GM18520 (cell line): Measurements from ENCODE around the gene HOXC11.

Source experiments
- ATAC-seq: cut with Tn5 transposase; IDR thresholded peaks from one replicate; pipeline ENCODE4 v1.9.1; 2021; ENCODE audit not compliant: unreplicated experiment

The HOXC11 gene

DNA sequence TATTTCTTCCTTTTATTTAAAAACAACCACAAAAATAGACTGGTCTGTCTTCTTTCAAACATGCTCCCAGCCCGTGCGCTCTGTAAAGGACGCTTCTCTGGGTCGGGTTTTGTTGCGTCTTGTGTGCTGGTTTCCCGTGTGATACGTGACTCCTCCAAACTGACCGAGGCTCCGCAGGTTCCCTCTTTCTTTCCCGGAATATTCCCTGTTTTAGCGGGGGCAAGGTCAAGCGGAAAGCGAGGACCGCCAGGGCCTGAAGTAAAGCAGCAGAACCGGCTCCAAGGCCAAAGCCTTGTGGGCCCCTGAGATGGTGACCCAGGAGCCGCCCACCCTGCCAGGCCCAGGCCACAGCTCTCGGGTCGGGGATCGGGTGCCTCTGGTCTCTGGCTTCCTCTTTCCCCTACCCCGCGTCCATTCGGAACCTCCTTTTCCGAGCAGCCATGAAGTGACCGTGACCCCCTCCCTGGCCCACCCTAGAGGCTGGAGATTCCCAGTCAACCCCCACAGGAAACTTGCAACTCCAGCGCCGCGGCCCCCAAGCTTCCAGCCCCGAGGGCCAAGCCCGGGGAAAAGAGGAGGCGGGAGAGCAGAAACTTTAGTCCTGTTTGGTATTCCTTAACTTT is 11.1 kb downstream of the HOXC11 start:
- no peak for ATAC-seq

DNA sequence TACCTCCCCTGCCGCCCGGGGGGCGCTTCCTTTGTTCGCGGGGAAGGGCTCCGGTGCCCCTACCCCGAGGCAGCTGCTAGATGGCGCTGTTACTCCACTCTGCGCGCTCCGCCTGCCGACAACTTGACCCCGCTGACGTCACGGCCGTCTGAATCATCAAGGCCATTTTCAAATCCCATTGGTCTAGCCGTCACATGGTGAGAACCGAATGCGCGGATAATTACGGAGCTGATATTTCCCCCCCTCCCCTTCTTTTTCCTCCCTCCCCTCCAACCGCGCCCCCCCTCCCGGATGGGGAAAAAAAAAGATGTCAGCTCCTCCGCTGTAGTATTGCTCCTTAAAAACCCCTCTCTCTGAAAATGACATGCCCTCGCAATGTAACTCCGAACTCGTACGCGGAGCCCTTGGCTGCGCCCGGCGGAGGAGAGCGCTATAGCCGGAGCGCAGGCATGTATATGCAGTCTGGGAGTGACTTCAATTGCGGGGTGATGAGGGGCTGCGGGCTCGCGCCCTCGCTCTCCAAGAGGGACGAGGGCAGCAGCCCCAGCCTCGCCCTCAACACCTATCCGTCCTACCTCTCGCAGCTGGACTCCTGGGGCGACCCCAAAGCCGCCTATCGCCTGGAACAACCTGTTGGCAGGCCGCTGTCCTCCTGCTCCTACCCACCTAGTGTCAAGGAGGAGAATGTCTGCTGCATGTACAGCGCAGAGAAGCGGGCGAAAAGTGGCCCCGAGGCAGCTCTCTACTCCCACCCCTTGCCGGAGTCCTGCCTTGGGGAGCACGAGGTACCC is 12.2 kb downstream of the HOXC11 start, which contains the start of gene HOXC10:
Gene HOXC10 (plus strand): TSS at position 246 of the 791 bp plus-strand sequence. CDS start 114 bp downstream, at position 360.
- peak; percentile 70 for ATAC-seq

DNA sequence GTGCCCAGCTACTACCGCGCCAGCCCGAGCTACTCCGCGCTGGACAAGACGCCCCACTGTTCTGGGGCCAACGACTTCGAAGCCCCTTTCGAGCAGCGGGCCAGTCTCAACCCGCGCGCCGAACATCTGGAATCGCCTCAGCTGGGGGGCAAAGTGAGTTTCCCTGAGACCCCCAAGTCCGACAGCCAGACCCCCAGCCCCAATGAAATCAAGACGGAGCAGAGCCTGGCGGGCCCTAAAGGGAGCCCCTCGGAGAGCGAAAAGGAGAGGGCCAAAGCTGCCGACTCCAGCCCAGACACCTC is 12.7 kb downstream of the HOXC11 start:
- ATAC-seq = no peak

DNA sequence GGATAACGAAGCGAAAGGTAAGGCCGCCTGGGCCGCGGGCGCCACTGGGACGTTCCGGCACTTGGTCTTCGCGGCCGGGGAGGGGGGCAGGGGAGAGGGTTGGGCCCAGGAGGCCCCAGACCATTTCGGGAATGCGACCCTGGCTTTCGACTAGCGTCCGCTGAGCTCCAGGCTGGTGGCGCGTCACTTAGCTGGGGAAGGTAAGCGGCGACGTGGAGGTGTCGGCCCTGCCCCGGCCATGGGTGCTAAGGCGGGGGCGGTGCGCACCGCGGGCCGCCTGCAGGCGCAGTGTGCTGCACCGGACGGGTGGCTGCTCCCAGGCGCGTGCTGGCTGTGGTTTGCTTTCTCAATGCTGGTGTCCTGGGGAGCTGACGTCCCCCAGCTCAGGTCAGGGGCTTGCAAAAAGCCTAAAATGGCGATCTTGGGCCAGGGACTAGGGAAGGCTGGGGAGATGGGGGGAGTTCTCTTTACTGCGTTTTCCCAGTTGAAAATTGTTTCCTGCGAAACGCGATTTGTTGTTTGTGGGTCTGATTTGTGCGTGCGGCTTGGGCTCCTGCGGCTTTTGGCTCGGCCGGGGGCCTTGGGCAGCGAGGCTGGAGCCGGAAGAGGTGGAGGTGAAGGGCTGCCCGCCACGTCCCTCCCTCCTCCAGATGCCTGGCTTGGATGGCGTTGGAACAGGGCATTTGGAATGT is 13.2 kb downstream of the HOXC11 start:
- no peak for ATAC-seq

DNA sequence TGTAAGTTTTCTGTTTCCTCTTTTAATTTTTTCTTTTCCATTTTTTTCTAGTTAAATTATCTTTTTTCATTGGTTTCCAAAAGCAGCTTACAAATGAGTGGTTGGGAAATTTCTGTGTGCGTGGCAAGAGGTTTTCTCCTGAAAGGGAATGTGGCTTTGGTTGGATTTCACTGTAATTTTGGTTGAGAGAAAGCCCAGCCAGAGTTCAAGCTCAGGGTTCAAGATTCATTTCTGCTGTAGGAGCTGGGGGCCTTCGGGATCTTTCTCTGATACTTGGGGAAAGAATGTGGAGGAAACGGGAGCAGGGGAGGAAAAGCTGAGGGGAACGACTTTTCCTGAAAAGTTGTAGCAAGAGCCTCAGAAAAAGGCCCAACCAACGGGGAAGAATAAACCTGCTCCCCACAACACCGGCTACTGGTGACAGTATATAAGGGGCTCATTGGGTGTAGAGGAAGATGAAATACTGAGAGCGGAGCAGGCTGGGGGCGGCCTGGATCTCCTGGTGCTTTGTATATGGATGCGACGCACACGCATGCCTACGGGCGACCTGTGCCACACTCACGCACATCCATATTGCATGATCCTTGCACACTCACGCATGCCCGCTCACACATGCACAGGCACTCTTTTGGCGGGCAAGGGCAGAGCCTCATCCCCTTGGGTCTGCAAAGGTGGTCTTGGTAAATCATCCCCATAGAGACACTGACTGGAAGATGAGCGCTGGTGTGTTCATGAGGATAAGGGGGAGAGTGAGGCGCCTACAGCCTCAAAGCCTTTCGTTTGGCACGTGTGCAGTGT is 14.0 kb downstream of the HOXC11 start:
- no peak for ATAC-seq

DNA sequence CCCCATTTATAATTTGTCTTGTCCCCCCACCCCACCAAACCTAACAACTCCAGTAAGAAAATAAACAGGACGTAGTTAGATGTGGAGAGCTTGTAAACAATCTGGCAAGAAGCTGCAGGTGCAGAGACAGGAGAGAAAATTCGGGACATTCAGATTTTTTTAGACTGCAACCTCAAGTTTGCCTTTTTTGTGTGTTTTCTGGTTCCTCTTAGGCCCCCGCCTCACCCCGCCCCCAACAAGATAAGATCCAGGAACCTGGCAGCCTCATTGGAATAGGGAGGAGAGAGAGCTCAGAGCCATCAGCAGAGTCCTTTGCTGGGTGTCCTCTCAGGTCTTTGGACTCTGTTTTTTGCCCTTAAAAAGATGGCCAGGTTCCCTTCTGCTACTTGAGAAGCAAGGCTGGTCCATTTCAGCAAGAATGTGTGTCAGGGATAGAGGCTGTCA is 14.9 kb downstream of the HOXC11 start:
- no peak for ATAC-seq

DNA sequence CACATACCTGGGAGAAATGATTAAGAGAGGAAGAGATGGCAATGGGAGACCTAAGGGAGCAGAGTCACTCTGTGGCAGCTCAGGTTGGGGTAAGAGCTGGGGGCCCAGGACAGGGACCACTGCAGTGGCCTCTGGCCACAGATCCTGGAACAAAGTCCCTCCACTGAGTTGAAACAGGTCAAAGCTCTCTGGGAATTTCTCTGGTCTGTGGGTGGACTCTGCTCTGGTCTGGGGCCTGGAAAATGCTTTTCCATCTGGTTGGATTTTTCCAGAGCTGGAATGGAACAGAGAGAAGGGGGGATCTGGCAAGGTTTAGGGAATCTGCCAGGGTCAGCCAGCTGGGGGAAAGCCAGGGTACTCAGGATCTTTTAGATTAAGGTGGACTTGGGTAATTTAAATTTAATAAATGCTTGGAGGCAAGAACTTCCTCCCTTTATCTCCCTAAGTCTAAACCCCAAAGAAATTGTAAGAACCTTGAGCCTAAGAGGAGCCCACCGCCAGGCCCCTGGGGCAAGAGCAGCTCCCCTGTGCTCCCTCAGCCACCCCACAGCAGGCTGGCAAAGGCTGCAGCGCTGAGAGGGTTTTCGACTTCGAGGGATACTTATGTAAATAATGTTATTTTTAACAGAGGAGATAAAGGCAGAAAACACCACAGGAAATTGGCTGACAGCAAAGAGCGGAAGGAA is 15.8 kb downstream of the HOXC11 start:
- no peak for ATAC-seq

DNA sequence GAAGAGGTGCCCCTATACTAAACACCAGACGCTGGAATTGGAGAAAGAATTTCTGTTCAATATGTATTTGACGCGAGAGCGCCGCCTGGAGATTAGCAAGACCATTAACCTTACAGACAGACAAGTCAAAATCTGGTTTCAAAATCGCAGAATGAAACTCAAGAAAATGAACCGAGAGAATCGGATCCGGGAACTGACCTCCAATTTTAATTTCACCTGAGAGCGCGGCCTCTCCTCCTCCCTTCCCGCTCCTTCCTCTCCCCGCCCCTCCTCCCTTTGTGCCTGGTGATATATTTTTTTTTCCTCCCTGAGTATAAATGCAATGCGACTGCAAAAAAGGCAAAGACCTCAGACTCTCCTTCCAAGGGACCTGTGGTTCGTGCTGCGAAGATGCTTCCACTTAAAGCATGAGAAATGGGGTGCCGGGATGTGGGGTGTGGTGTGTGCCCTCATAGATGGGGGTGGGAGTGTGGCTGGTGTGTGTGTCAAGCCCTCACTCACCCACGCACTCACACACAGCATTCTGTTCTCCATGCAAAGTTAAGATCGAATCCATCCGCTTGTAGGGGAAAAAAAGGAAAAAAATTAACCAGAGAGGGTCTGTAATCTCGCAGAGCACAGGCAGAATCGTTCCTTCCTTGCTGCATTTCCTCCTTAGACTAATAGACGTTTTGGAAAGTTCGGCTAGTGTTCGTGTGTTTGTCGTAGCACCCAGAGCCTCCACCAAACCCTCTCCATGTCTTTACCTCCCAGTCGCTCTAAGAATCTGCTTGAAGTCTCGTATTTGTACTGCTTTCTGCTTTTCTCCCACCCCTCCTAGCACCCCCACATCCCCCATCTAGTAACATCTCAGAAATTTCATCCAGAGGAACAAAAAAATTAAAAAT is 16.5 kb downstream of the HOXC11 start:
- peak; percentile 38 for ATAC-seq

DNA sequence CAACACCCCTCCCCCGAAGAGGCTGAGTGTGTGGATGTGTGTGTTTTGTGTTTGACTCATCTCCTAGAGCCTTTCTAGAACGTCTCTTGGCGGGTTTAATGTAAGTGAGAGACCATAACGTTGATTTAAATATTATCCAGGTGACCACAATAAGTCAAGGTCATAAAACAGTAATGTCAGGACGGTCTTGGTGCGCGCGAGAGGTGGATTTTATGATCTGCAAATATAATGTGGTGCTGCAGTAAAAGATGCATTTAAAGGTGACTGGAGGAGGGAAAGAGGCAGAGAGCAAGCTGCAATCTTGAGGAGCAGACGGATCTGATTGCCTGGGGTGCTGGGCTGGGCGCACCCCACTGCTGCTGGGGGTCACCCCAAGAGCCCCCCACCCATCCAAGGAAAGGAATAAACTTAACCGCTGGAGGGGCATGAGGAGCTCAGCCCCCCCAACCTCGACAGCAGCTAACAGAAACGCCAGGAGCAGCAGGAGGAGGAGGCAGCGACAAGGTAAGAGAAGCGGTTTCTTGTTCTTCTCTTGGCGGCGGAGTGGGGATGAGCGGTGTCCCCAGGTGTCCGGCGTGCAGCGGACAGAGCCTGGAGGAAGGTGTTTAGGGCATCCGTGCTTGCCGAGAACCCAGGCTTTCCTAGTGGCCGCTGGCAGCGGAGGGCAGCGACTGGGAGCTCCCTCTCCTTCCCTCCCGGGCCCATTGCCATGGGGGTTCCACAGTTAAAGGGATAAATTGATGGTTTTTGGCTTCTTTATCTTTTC is 17.6 kb downstream of the HOXC11 start:
- no peak for ATAC-seq

DNA sequence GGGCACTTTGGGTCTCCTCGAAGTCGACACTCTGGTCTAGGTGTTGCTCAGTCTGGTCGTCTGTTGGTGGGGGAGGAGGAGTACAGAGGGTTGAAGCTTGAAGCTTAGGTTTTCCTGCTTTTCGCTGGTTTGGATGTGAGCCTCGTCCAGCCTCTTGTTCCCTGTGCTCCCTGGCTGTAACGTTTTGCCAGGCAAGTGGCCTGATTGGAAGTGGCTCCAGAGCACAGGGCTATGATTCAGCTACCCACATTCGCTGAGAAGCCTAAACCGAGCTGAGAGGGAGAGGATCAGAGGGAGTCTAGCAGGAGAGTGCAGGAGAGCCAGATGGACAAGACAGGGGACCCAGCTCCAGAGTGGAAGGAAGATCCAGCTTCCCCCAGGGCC is 18.1 kb downstream of the HOXC11 start:
- no peak for ATAC-seq

DNA sequence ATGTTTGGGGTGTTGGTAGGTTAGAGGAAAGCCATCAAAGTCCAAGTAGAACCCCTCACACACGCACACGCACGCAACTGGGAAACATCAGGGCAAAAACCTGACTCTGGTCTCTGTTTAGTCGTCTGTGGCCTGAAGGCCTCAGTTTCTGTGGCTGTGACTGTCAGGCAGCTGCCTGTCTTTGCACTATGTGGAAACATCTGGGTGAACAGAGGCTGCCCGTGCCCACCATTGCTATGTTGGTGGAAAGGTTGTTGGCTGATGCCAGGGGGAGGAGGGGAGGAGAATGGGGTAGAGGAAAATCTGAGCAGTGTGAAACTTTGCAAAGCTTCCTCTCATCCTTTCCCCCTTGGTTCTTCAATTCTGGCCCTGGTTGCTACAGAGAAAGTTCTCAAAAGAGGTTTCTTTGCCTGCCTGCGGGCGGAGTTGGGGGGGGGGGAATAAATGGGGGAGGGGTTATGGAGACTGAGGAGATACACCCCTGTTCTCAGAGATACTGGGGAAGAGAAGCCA is 19.5 kb downstream of the HOXC11 start:
- no peak for ATAC-seq

DNA sequence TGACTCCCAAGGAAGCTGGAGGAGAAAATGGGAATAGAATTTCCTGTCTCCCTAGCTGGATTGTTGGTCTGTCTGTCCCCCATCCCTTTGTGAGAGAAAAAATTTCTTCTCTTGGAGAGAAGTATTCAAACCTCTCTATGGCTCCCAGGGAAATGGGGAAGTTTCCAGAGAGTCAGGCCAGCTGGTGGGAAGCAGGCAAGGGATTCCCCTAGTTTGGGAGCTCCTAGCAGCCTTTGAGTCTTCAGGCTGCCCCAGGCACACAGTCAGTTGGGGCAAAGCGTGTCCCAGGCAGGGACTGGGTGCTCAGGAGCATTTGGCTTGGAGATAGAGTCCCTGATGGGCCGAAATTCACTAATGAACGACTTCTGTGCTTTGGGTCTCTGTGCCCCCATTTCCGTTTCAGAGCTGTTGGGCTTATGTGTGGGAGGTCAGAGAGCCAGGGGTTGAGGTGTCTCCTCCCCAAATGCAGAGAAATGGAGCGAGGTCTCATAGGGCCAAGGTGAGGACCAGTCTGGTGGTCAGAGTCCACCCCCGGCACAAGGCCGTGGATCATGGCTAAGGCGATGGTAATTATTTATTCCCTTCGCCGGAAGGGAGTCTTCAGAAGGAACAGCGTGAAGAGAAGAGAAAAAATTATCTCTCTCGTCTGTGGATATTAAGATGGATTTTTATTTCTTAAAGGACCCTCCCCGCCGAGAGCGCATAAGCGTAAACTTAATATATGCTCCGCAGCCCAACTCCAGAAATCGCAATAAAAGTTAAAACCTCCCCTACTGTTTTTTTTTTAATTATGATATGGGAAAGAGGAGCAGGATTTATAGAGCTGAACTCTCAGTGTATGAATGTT is 20.5 kb downstream of the HOXC11 start:
- no peak for ATAC-seq

DNA sequence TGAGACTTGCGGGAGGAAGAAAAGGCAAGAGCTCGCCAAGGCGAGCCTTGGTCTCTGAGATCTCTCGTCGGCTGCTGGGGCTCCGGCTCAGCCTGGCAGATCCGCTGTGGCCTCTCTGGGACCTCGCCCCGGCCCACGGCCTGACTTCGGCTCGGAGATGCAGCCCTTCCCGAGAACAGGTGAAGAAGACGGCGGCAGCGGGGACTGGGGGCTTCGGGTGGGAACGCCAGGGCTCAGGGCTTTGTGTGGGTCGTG is 21.0 kb downstream of the HOXC11 start:
- ATAC-seq = no peak

DNA sequence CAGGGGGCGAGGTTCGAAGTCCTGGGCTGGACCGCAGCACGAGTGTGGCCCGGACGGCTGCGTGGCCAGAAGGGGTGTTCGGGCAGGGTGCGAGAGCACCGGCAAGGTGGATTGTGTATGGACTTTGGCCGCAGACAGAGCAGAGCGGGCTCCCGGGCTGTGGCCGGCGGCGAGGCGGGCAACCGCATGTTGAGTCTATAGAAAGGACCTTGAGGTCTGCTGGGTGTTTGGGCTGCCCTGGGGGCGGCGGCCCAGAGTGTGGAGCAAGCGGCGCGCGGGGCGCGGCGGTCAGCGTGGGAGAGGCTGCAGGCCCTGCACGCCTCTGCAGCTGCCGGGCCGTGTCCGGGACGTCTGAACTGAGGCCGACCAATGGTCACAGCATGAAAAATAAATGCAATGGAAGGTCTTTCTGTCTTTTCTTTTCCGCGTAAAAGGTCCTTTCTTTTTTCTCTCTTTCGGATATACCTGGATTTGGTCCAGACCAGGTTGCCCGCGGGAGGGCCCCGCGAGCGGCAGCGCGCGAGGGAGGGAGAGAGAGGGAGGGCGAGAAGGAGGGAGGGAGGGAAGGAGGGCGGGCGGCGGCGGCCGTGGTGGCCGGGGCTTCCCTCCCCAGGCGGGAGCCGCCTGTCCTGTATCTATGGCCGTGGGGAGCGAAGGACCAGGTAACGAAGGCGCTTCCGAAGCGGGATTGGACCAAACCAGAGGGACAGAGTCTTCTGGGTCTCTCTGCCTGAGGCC is 21.5 kb downstream of the HOXC11 start:
- no peak for ATAC-seq

DNA sequence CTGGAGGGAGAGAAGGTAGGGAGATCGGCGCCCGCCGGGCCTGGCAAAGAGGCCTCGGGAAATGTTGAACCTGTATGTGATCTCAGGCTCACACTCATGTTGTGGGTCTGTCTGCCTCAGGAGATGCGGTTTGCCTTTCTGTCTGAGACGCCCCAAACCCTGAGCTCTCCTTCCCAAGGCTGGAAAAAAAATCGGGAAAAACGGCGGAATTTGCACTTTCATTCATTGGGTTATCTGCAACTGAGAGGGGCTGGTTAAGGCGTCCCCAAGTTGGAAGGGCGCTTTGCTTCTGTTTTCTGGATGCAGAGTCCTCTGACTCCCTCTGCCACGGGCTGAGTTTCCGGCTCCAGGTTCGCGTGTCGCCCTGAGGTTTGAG is 22.1 kb downstream of the HOXC11 start:
- ATAC-seq = no peak

DNA sequence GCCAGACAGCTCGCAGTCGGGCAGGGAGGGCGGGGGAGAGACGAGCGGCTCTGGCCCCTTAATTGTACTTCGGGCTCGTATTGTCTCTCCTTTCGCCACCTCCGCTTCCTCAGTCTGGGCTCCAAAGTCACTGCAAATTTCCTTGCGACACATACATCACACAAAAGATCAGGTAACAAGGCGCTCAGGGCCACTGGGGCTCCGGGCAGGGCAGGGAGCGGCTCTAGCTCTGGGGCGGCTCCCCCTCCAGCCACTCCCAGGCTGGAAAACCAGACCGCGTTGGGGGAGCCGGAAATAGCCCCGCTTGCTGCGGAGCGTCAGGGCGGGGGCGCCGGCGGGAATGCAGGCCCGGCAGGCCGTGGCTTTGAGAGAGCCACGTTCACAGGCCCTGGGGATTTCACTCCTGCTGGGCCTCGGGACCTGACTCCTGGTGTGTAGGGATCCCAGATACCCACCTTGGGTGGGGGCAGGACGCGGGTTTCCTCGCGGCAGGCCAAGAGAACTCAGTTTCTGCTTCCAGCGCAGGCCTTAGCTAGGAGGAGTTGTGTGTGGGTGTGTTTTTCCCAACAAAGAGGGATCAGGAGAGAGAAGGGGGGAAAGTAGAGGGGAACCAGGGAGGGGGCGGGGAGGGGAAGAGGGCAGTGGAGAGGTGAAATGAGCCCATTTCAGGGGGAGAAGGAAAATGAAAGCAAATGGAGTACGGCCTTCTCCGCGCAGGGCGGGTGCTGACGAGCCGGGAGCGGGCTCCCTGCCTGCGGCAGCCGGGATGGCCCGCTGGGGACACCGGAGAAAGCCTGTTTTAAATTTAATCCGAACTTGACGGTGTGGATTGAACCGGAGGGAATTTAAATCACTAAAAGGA is 22.7 kb downstream of the HOXC11 start:
- no peak for ATAC-seq
